LoVo (cell line): ENCODE results near the gene PDLIM3.

ENCODE experiments used
- DNase-seq: peaks from one replicate; pipeline ENCODE4 v3.0.0-alpha.2; 2016; ENCODE audit warnings: low spot score

The PDLIM3 gene

DNA sequence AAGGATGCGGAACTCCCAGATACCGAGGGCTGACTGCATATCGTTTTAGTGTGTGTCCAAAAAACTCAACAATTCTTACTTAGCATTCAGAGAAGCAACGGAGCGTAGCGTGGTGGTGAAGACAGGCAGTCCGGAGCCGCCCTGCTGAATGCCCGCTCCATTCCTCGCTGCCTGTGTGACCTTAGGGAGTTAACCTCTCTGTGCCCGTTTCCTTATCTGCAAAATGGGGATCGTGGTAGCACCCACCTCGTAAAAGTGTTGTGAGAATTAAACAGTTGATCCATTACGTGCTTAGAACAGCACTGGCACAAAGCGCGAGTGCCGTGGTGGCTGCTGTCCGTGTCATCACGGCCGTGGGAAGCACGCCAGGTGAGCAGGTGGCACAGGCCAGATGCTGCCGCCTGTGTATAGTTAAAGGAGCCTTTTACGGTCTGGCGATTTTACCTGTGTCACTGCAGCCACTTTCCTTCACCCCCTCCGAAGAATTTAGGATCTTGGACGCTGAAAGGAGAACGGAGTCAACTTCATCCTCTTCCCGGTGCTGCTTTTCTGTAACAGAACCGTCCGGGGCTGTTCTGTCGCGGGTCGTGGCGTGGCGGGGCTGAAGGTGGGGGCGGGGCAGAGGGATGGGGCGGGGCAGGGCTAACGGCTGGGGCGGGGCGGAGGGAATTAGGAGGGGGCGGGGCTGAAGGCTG lies 64.7 kb downstream of the PDLIM3 start:
- DNase-seq = no peak

DNA sequence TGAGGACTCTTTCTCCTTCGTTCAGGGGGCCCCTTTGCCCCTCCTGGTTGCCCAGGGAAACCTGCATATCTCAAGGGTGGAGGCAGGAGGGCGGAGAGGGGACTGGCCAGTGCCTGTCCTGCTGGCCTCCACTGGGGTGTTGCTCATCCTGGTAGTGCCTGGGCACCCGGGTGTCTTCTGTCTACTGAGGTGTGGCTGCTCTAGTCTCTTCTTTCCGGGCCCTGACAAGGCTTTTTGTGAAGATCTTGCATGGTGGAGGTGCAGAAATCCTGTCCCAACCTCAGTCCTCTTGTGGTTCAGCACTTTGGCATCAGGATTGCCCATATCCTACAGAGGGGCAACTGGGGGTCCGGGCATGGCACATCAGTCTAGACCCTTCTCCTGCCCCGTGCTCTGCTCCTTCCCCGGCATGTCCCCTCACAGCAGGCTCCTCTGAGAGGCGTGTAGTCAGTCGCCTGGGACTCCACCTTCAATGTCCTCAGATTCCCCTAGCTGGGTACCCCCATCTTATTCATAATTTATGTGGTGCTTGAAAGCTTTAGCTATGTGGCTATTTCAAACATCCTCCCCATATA lies 65.6 kb downstream of the PDLIM3 start:
- no peak for DNase-seq

DNA sequence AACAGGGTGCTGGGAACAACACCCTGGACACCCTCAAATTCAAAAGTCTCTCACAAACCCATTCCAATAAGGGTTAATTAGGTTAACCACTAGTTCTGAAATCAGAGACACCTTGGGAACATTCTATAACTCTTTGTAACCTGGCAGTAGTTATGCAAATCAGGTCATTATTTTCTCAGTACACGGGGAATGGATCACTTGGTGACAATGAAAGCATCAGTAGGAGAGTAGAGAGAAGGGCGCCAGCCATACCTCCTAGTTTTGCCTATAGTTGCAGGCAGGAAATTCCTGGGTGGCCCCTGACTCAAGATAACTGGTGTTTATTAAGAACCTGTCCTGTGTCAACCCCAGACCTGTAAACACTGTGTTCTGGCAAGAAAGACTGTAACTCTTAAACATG lies 66.3 kb downstream of the PDLIM3 start:
- DNase-seq = no peak

DNA sequence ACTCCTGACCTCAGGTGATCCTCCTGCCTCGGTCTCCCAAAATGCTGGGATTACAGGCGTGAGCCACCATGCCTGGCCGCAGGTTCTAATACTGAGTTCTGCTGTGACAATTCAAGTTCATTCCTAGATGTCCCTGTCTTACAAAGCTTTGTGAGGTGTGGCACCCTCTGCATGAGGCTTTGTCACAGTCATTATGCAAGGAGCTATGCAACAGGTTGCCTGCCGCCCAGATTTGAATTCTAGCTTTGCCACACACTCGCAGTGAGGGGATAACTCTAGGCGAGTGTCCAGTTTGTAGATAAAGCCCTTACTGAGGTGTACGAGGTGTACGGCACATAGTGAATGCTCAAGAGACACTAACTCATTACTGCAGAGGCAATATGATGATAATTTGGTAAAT lies 67.3 kb downstream of the PDLIM3 start:
- DNase-seq = no peak

DNA sequence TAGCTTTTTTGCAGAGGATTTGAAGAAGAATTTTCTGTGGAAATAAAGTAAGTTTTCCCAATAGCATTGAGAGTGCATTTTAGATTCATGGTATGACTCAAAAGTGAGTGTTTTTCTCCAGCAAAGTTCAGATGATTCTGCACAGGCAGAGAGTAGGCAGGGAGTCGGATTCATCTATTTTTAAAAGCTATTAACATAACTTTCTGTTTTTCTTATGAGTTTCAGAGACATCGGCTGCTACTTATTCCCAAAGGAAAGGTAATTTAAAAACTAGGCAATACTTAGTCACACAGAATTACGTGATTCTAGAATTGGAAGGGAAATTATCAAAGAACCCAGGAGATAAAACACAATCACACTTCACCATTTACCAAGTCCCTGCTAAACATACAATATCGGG lies 68.2 kb downstream of the PDLIM3 start:
- no peak for DNase-seq

DNA sequence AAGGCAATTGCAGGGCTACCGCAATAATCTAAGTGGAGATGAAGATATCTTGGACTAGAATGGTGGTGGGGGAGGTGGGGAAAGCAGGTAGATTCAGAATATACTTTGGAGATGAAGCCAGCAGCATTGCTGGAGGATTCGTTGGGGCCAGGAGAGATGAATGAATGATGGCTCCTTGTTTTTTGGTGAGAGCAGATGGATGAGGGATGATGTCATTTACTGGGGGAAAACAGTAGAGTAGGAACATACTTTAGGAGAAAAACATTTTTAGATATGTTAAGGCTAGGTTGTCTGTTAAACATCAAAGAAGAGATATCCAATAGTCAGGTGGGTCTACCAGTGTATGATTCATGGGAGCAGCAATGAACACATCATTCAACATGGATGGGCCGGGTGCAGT lies 69.6 kb downstream of the PDLIM3 start:
- DNase-seq = no peak

DNA sequence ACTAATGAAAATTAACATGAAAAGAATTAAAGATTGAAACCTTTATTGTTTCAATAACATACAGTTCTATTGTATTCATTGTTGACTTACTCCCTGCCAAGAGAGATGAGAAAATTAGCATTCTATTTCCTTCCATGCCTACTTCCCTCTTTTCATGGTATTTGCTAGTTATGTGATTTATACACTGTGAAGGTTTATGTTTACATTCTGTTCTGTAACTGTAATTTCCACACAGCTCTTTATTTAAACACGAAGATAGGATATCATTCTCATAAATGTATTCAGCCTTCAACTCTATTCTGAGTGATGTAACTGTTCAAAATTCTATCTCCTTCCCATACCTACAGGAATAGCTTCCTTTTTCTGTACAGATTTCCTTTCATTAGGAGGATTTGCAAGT lies 70.4 kb downstream of the PDLIM3 start:
- DNase-seq = no peak

DNA sequence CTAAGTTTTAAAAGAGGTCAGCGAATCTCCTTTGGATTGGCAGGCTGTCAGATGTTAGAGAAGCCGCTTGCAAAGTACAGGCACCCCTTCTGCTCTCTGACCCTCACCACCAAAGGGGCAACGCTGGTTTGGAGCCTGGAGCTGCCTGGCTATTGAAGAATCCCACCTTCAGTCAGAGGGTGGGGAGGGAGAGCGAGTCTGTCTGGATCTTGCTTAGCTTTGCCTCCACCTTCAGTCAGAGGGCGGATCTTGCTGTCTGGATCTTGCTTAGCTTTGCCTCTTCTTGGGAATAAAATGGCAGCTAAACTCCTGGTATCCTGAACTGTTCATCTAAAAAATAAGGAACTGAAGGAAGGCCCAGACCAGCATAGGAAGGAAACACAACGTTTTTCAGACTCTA lies 71.1 kb downstream of the PDLIM3 start:
- no peak for DNase-seq

DNA sequence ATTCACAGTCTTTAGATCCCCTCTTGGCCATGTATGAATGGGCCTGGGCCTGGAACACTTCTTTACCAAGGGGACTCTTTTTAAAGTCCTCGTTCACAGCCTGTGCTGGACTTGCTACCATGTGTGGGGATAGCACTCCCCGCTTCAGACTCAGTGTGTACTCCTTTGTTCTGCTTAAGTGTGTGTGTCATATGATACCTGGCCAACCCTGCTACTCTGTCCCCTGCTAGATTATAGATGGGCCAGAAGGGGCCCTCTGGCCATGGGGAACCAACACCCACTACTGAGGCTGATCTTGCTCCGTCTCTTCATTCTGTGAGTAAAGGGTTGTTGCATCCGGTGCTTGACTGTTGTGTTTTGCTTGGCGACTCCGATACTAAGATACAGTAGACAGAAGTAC lies 71.8 kb downstream of the PDLIM3 start:
- no peak for DNase-seq

DNA sequence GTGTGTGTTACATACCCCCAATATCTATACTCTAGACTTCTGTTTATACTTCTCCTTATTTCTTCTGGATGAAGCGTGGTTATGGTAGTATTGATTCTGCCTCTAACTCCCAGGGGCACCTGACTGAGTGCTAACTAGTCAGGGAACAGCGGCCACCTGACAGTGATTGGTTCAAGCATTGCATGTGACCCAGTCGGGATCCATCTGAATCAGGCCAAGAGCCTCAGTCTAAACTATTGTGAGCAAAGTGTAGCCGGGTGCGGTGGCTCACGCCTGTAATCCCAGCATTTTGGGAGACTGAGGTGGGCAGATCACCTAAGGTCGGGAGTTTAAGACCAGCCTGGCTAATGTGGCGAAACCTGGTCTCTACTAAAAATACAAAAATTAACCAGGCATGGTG lies 73.7 kb downstream of the PDLIM3 start:
- no peak for DNase-seq

DNA sequence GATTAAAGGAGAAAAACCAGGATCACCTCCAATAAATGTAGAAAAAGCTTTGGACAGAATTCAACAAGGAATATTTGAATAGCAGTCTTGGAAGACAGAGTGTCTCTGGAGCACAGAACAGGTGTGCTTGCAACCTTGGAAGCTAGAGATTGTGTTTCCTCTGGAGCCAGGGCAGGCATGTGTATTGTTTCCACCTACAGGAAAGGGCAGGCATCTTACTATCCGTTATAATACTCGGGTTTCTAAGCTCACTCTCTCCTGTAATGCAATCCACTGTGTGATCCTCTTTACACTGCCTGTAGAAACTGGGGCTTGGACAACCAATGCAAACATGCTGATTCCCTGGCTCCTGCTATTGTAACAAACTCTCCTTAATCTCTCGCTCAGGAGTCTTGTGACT lies 78.2 kb downstream of the PDLIM3 start:
- DNase-seq = no peak

DNA sequence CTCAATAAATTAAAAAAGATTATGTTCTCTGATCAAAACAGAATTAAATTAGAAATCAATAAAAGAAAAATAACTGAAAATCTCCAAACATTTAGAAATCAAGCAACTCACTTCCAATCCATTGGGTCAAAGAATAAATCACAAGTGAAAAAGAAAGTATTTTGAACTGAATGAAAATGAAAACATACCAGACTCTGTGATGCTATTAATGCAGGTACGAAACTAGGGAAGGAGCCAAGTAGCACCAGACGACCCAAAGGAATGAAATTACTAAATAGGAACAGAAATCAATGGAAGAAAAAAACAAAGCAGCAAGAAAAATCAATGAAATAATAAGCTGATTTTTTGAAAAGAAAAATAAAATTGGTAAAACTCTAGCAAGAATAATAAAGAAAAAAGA lies 79.2 kb downstream of the PDLIM3 start:
- no peak for DNase-seq
